DND-41 (cell line): Measurements from ENCODE around the gene IL1RAP.

Source experiments
- CTCF ChIP-seq: IDR thresholded peaks from 2 replicates; pipeline ENCODE4 v1.5.1; 2012; ENCODE audit warnings: borderline replicate concordance, low read length, moderate library complexity, mild to moderate bottlenecking; ENCODE audit not compliant: poor library complexity, severe bottlenecking; ENCODE audit errors: extremely low read depth
- EZH2 ChIP-seq: IDR thresholded peaks from 3 replicates; pipeline ENCODE4 v1.6.1; 2012; ENCODE audit warnings: borderline replicate concordance, low read depth, mild to moderate bottlenecking, moderate library complexity, low read length, inconsistent platforms; ENCODE audit not compliant: severe bottlenecking

- no peak for TF ChIP-seq CTCF
- no peak for TF ChIP-seq EZH2
These were observed 6.0 kb downstream of the IL1RAP start for GRCh38 chr3:190519886-190520285.
